Left lung (tissue), 10 donors: ENCODE results near the gene SPOCK1. TPM values are rescaled to one million over a fixed set of nuclear protein-coding genes. Genes with fewer than 3 reads are reported as not detected.

Experiments used
- ATAC-seq: fragments of 200-7000 bp; cut with Tn5 transposase; one replicate; pipeline ENCODE4 v1.9.1; 2020; ENCODE audit warnings: moderate library complexity
- DNase-seq, 4 donors: peaks; one replicate each; pipeline ENCODE4 v3.0.0-alpha.2; 2013 to 2020
- H3K27ac ChIP-seq, 2 donors: fragments of 200-600 bp; sonication (generic) in 1 of 2; one replicate each; pipeline versions ENCODE4 v1.5.0 to v1.8.0; 2020 to 2021
- H3K27me3 ChIP-seq, 2 donors: fragments of 200-600 bp; sonication (generic) in 1 of 2; one replicate each; pipeline versions ENCODE4 v1.5.0 to v1.8.0; 2020 to 2021
- H3K36me3 ChIP-seq, 2 donors: fragments of 200-600 bp; sonication (generic) in 1 of 2; one replicate each; pipeline versions ENCODE4 v1.5.0 to v1.8.0; 2020 to 2021
- H3K4me1 ChIP-seq, 2 donors: fragments of 200-600 bp; one replicate each; pipeline ENCODE4 v1.8.0; 2021
- H3K4me3 ChIP-seq, 2 donors: fragments of 200-600 bp; sonication (generic) in 1 of 2; one replicate each; pipeline versions ENCODE4 v1.5.0 to v1.8.0; 2020 to 2021; ENCODE audit warnings: mild to moderate bottlenecking in 1 of 2
- H3K9me3 ChIP-seq, 2 donors: fragments of 200-600 bp; sonication (generic) in 1 of 2; one replicate each; pipeline versions ENCODE4 v1.5.0 to v1.8.0; 2020 to 2021
- intact Hi-C, 2 donors: fragments of 100-400 bp; cut with DNase I; formaldehyde crosslinking; loops; one replicate each; pipeline versions ENCODE4 v1.11.2 to v1.14.2; 2022
- polyA plus RNA-seq, 6 donors: library from polyadenylated mRNA; unstranded; fragments of 120-200 nt; gene quantifications; one replicate each; pipeline ENCODE4 v1.2.1, GENCODE V29; 2013; ENCODE audit not compliant: insufficient read length in 6 of 6
- total RNA-seq, 2 donors: library from RNA; stranded (reverse); fragmentation: NEBNext Ultra II Directional; extraction: Animal tissue kit (Norgen Biotek cat#: 25700); gene quantifications; one replicate each; pipeline ENCODE4 v1.2.1, GENCODE V29; 2021
- TF ChIP-seq, protein P1 (sequence below), 2 donors: fragments of 200-600 bp; sonication (generic) in 1 of 2; IDR thresholded peaks; one replicate each; pipeline versions ENCODE4 v1.5.0 to v1.8.0; 2021; ENCODE audit warnings: antibody characterized with exemption in 2 of 2
- donor health status: DM: no; HTN: yes; CAD: no.
- donor health status: DM: no; HTN: no; CAD: no.

Gene SPOCK1
- total and polyA plus RNA-seq, 8 donors: 0.43 to 7.6 (median 0.73) TPM

DNA sequence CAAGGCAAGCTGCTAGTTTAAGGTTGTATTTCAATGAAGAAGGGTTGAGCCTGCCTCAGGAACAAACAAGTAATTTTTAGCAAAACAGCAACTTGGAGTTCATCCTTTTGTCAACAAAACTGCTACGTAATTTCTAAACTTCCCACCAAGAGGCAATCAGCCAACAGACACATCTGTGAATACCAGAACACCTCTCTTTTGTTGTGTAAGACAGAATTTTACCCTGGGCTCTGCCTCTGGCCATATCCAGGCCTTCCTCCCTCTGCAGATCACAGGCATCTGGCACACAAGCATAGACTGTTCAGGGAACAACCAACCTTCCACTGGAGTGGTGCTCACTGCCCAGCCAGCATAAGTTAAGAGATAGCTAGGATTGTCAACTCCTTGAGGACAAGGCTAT, 409.0 kb downstream of the SPOCK1 start:
- intact Hi-C loops: no loop called here
- no peaks in the 10 kb centered on the region for H3K4me1 ChIP-seq
- no peaks in the 10 kb centered on the region for H3K9me3 ChIP-seq
- DNase-seq: no peak
- H3K27me3 ChIP-seq: peaks cover 0 to 10% of the 10 kb centered on the region in 2 donors
- TF ChIP-seq, protein P1, sequence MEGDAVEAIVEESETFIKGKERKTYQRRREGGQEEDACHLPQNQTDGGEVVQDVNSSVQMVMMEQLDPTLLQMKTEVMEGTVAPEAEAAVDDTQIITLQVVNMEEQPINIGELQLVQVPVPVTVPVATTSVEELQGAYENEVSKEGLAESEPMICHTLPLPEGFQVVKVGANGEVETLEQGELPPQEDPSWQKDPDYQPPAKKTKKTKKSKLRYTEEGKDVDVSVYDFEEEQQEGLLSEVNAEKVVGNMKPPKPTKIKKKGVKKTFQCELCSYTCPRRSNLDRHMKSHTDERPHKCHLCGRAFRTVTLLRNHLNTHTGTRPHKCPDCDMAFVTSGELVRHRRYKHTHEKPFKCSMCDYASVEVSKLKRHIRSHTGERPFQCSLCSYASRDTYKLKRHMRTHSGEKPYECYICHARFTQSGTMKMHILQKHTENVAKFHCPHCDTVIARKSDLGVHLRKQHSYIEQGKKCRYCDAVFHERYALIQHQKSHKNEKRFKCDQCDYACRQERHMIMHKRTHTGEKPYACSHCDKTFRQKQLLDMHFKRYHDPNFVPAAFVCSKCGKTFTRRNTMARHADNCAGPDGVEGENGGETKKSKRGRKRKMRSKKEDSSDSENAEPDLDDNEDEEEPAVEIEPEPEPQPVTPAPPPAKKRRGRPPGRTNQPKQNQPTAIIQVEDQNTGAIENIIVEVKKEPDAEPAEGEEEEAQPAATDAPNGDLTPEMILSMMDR (IDR thresholded peaks at IDR 0.05): no peak
- no peak overlapping the region for H3K27ac ChIP-seq
- ATAC-seq: no peak
- H3K4me3 ChIP-seq: no peak overlapping the region
- H3K36me3 ChIP-seq: no peaks in the 10 kb centered on the region

DNA sequence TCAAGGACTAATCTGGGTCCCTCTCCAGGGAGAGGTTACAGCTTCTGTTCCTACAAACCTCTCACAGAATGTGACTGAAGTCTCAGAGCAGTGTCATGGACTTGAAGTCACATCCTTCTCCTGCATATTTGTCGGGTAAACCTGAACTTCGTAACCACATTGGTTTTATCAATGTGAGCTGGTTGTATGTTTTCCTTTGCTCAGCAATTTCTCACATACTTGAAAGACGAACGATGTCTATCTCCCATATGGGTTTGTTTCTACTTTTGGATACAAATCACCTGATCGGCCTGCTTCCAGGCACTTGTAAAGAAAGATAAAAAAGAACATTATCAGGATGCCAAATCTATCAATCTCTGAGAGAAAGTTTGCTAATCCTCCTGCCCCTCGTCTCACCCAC, 411.0 kb downstream of the SPOCK1 start:
- intact Hi-C loops: no loop called here
- Histone ChIP-seq H3K4me1 (no peaks in the 10 kb centered on the region), H3K27ac (no peak overlapping the region), H3K27me3 (peaks cover 0 to 21% of the 10 kb centered on the region in 2 donors), H3K9me3 (no peaks in the 10 kb centered on the region), H3K4me3 (no peak overlapping the region), H3K36me3 (no peaks in the 10 kb centered on the region)
- no peak for ATAC-seq
- no peak for DNase-seq
- TF ChIP-seq, protein P1 (IDR thresholded peaks at IDR 0.05): no peak

DNA sequence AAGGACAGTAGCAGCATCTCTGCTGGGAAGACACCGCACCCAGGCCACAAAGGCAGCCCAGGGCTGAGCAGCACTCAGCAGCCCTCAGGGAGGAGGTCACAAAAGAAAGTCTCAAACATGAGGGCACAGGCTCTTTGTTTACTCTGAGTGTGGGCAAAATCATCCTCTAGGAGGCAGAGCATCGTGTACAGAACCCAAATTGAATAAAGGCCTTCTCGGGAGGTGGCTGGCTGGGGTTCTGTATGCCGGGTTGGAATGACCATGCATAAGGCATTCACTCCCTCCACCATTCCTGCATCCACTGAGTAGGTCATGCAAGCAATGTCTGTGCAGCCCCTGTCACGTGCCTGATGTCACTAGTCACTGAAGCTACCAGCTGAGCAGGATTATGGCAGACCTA, 412.8 kb downstream of the SPOCK1 start:
- Histone ChIP-seq H3K4me1 (no peaks in the 10 kb centered on the region), H3K27me3 (peaks cover 0 to 21% of the 10 kb centered on the region in 2 donors), H3K4me3 (no peak overlapping the region), H3K9me3 (no peaks in the 10 kb centered on the region), H3K27ac (no peak overlapping the region), H3K36me3 (no peaks in the 10 kb centered on the region)
- no peak for ATAC-seq
- TF ChIP-seq, protein P1 (IDR thresholded peaks at IDR 0.05): no peak
- intact Hi-C loops: no loop called here
- DNase-seq: no peak

DNA sequence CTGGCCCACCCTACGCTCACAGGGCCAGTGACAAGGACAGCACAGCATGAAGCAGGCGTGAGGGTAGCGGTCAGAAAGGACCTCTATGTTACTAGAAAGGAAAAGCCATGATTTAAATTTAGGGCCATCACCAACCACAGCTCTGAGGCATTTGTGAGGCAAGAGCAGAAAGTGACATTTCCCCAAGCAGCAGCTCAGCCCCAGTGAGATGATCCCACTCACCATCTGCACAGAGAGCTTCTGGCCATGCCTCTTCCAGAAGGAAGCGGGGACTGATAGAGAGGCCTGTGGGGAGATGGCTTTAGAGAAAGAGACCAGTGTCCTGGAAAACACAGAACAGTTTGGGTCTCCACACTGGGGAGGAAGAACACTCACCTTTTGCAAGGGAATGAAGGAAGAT, 413.9 kb downstream of the SPOCK1 start:
- no peak for DNase-seq
- intact Hi-C loops: no loop called here

DNA sequence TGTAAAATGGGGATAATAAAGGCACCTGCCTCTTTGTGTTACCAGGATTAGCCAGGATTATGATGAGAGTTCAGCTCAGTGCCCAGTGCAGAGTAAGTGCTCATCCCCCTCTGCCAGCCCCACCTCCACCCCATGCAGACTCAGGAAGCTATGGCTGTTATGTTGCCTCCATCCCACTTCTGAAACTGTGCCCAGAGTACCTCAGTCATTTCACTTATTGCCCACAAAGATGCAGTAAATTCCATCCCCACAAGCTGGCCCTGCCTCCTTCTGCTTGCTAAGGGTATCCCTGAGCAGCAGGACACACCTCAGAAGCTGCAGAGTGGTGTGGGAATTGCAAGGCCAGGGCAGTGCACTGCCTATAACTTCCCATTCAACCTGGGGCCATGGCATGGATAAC, 415.1 kb downstream of the SPOCK1 start:
- DNase-seq (no peak), ATAC-seq (no peak)
- no peak overlapping the region for H3K27ac ChIP-seq
- H3K27me3 ChIP-seq: peaks cover 0 to 21% of the 10 kb centered on the region in 2 donors
- no peaks in the 10 kb centered on the region for H3K9me3 ChIP-seq
- no peaks in the 10 kb centered on the region for H3K4me1 ChIP-seq
- TF ChIP-seq, protein P1 (IDR thresholded peaks at IDR 0.05): no peak
- intact Hi-C loops: no loop called here
- no peak overlapping the region for H3K4me3 ChIP-seq
- no peaks in the 10 kb centered on the region for H3K36me3 ChIP-seq

More for the DNA sequence above, 413.9 kb downstream of the SPOCK1 start:
- Histone ChIP-seq H3K36me3 (no peaks in the 10 kb centered on the region), H3K27me3 (peaks cover 0 to 21% of the 10 kb centered on the region in 2 donors), H3K27ac (no peak overlapping the region), H3K9me3 (no peaks in the 10 kb centered on the region), H3K4me3 (no peak overlapping the region), H3K4me1 (no peaks in the 10 kb centered on the region)
- TF ChIP-seq, protein P1 (IDR thresholded peaks at IDR 0.05): no peak
- ATAC-seq: no peak
